ENCODE results near the gene PAWR.

DNA sequence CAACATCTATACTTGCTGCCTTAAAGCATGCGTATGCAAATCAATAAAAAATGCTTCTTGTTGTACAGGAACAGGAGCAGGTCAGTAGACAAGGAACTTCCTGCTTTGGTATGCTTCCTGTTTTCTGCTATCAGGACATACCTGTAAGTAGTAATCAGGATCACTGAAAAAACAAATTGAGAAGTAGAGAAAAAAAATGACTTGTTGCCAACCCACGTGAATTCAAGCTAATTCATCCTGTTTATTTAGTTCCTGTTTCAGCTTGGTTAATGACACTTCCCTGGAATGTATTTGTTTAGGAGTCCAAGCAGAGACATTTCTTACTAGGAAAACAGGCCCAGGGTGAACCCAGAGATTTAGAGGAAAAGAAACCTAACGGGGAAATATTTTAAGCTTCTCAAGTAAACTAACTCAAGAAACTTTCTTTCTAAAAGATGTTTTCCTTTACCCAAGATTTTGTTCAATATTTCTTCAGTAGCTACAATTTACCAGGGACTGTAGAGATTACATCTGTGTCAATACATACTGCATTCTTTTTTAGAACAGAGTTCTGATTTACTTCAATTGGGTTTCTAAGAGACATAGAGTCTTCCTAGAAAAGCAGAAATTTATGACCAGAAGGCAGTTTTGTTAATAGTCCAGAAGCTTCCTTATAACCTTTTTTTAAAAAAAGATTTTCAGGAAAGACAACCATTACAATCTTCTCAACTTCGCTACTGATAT is 124.2 kb downstream of the PAWR start:
- TF ChIP-seq, protein P1, sequence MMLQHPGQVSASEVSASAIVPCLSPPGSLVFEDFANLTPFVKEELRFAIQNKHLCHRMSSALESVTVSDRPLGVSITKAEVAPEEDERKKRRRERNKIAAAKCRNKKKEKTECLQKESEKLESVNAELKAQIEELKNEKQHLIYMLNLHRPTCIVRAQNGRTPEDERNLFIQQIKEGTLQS (IDR thresholded peaks at IDR 0.05) = no peak
- TF ChIP-seq, protein P2, sequence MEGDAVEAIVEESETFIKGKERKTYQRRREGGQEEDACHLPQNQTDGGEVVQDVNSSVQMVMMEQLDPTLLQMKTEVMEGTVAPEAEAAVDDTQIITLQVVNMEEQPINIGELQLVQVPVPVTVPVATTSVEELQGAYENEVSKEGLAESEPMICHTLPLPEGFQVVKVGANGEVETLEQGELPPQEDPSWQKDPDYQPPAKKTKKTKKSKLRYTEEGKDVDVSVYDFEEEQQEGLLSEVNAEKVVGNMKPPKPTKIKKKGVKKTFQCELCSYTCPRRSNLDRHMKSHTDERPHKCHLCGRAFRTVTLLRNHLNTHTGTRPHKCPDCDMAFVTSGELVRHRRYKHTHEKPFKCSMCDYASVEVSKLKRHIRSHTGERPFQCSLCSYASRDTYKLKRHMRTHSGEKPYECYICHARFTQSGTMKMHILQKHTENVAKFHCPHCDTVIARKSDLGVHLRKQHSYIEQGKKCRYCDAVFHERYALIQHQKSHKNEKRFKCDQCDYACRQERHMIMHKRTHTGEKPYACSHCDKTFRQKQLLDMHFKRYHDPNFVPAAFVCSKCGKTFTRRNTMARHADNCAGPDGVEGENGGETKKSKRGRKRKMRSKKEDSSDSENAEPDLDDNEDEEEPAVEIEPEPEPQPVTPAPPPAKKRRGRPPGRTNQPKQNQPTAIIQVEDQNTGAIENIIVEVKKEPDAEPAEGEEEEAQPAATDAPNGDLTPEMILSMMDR (IDR thresholded peaks at IDR 0.05 in 2 of 3, conservative IDR thresholded peaks at IDR 0.05 in 1 of 3; ENCODE audit: borderline replicate concordance in 1 of 3, insufficient read depth in 1 of 3, low read depth in 2 of 3, low read length in 2 of 3) = no peak
- no peak for TF ChIP-seq RAD21 (IDR thresholded peaks at IDR 0.05; ENCODE audit: low read depth)
- TF ChIP-seq EZH2phosphoT487 (IDR thresholded peaks at IDR 0.05; ENCODE audit: borderline replicate concordance) = no peak
- TF ChIP-seq SP1 (IDR thresholded peaks at IDR 0.05; ENCODE audit: low read depth) = no peak
- no peak for TF ChIP-seq POLR2AphosphoS5 (IDR thresholded peaks at IDR 0.05; ENCODE audit: low read depth, low read length)
- no peak for TF ChIP-seq CEBPB (IDR thresholded peaks at IDR 0.05; ENCODE audit: low read depth)
- TF ChIP-seq POLR2A (IDR thresholded peaks at IDR 0.05; ENCODE audit: borderline replicate concordance, extremely low read depth, insufficient read depth, insufficient read length) = no peak
- no peak for TF ChIP-seq EZH2 (IDR thresholded peaks at IDR 0.05)
- TF ChIP-seq, protein P3, sequence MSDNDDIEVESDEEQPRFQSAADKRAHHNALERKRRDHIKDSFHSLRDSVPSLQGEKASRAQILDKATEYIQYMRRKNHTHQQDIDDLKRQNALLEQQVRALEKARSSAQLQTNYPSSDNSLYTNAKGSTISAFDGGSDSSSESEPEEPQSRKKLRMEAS (IDR thresholded peaks at IDR 0.05) = no peak
- no peak for TF ChIP-seq YY1 (IDR thresholded peaks at IDR 0.05; ENCODE audit: extremely low read depth, insufficient replicate concordance, low read depth, low read length)
